Activated CD4-positive, alpha-beta T cell treated with anti-CD3 and anti-CD28 coated beads, Interleukin-2, amount 50 U/mL, for 4 hours (primary cell): ENCODE results near the gene SYNGR4.
"Not testable (repeated sequence)": the region's sequence is repeated elsewhere in the genome, so short reads cannot be mapped to it uniquely, and the experiment has no call there.

ENCODE experiments used
- DNase-seq, 2 experiments: peaks; one replicate each; pipeline ENCODE4 v3.0.0-alpha.2; 2020

The SYNGR4 gene

GRCh38 chr19:48373567-48373966, 9.4 kb downstream of the SYNGR4 start:
- no peak for DNase-seq

- no peak for DNase-seq
Measured at GRCh38 chr19:48378194-48378570, 14.0 kb downstream of the SYNGR4 start.

GRCh38 chr19:48379058-48379457, 14.9 kb downstream of the SYNGR4 start:
- no peak for DNase-seq

GRCh38 chr19:48381178-48381950, 17.2 kb downstream of the SYNGR4 start:
- no peak for DNase-seq

- DNase-seq: no peak
Measured at GRCh38 chr19:48382286-48382685, 18.1 kb downstream of the SYNGR4 start.

GRCh38 chr19:48385461-48386087, 21.4 kb downstream of the SYNGR4 start:
- DNase-seq: no peak

GRCh38 chr19:48386981-48387380, 22.8 kb downstream of the SYNGR4 start:
- no peak for DNase-seq

- DNase-seq: peak; percentile 58 to 59
Measured at GRCh38 chr19:48390188-48391099, 26.3 kb downstream of the SYNGR4 start.

- DNase-seq: peak; percentile 59 to 61
Measured at GRCh38 chr19:48391100-48392005, 27.2 kb downstream of the SYNGR4 start, which contains the start of gene KDELR1. KDELR1 (minus strand) TSS chr19:48391551; CDS start chr19:48391358, 193 bp downstream.

- DNase-seq: not testable (repeated sequence)
Measured at GRCh38 chr19:48392006-48392344, 27.8 kb downstream of the SYNGR4 start.

GRCh38 chr19:48392860-48393558, 28.8 kb downstream of the SYNGR4 start:
- DNase-seq: no peak

- DNase-seq: no peak
Measured at GRCh38 chr19:48393559-48394330, 29.6 kb downstream of the SYNGR4 start, which contains the start of gene GRIN2D. GRIN2D (plus strand) TSS chr19:48393668; CDS start chr19:48398393, 4,725 bp downstream.

- no peak for DNase-seq
Measured at GRCh38 chr19:48394331-48395169, 30.4 kb downstream of the SYNGR4 start.

GRCh38 chr19:48395170-48395455, 30.9 kb downstream of the SYNGR4 start:
- no peak for DNase-seq

- no peak for DNase-seq
Measured at GRCh38 chr19:48395499-48395898, 31.3 kb downstream of the SYNGR4 start.

- no peak for DNase-seq
Measured at GRCh38 chr19:48396016-48396823, 32.1 kb downstream of the SYNGR4 start.

GRCh38 chr19:48396824-48397176, 32.6 kb downstream of the SYNGR4 start:
- DNase-seq: no peak

GRCh38 chr19:48397263-48398101, 33.3 kb downstream of the SYNGR4 start:
- DNase-seq: no peak

- no peak for DNase-seq
Measured at GRCh38 chr19:48398102-48398374, 33.9 kb downstream of the SYNGR4 start.
